Suprapubic skin (tissue), 4 donors: ENCODE measurements around the gene RNASE4. TPM values are rescaled to one million over a fixed set of nuclear protein-coding genes. Genes with fewer than 3 reads are reported as not detected.
"Not testable (repeated sequence)": the region's sequence is repeated elsewhere in the genome, so short reads cannot be mapped to it uniquely, and the experiment has no call there.

Experiments
- DNase-seq, 2 donors: peaks; one replicate each; pipeline ENCODE4 v3.0.0-alpha.2; 2019; ENCODE audit warnings: low spot score in 2 of 2
- H3K27ac ChIP-seq: fragments of 200-600 bp; sonication (generic); one replicate; pipeline ENCODE4 v1.5.1; 2019
- H3K27me3 ChIP-seq: fragments of 200-600 bp; sonication (generic); one replicate; pipeline ENCODE4 v1.5.1; 2019
- H3K36me3 ChIP-seq: fragments of 200-600 bp; sonication (generic); one replicate; pipeline ENCODE4 v1.5.1; 2019
- H3K4me1 ChIP-seq: fragments of 200-600 bp; sonication (generic); one replicate; pipeline ENCODE4 v1.5.1; 2019
- H3K4me3 ChIP-seq: fragments of 200-600 bp; sonication (generic); one replicate; pipeline ENCODE4 v1.5.1; 2019; ENCODE audit warnings: mild to moderate bottlenecking
- H3K9me3 ChIP-seq: fragments of 200-600 bp; sonication (generic); one replicate; pipeline ENCODE4 v1.5.1; 2019
- EP300 ChIP-seq: sonication (generic); formaldehyde crosslinking; IDR thresholded peaks from one replicate; pipeline ENCODE4 v1.6.1; 2017; ENCODE audit warnings: antibody characterized with exemption
- POLR2A ChIP-seq, 2 donors: fragments of 450-650 bp; IDR thresholded peaks; one replicate each; pipeline ENCODE4 v1.6.1; 2017; ENCODE audit warnings: antibody characterized with exemption in 2 of 2, mild to moderate bottlenecking in 2 of 2, moderate library complexity in 2 of 2
- POLR2AphosphoS5 ChIP-seq, 3 donors: sonication (generic); formaldehyde crosslinking; IDR thresholded peaks; one replicate each; pipeline ENCODE4 v1.6.1; 2017; ENCODE audit warnings: antibody characterized with exemption in 3 of 3
- WGBS: methylation state at CpG from one replicate; pipeline ENCODE4 v1.1.5; 2018; 5-methylcytosine and 5-hydroxymethylcytosine counted together
- total RNA-seq, 4 donors: library from RNA; depleted of rRNA; stranded (reverse); fragments of >200 nt; gene quantifications; one replicate each; pipeline ENCODE4 v1.1.0, GENCODE V29; 2016
- TF ChIP-seq, protein P1 (sequence below), 2 donors: fragments of 200-600 bp in 1 of 2; fragments of 450-650 bp in 1 of 2; sonication (generic) in 1 of 2; IDR thresholded peaks; one replicate each; pipeline ENCODE4 v1.5.1; 2016 to 2019; ENCODE audit warnings: antibody characterized with exemption in 2 of 2, mild to moderate bottlenecking in 1 of 2, moderate library complexity in 1 of 2

Gene RNASE4
- total RNA-seq, 4 donors from 2014 or later, result 43.9 to 84.2 (median 66.2) TPM

GRCh38 chr14:20658246-20658645 lies 26.1 kb upstream of the RNASE4 start:
- H3K4me3 ChIP-seq, result no peak overlapping the region
- peaks cover 82% of the 10 kb centered on the region for H3K27me3 ChIP-seq
- no peak for TF ChIP-seq POLR2A (IDR thresholded peaks at IDR 0.05)
- TF ChIP-seq EP300, result no peak
- TF ChIP-seq, protein P1, sequence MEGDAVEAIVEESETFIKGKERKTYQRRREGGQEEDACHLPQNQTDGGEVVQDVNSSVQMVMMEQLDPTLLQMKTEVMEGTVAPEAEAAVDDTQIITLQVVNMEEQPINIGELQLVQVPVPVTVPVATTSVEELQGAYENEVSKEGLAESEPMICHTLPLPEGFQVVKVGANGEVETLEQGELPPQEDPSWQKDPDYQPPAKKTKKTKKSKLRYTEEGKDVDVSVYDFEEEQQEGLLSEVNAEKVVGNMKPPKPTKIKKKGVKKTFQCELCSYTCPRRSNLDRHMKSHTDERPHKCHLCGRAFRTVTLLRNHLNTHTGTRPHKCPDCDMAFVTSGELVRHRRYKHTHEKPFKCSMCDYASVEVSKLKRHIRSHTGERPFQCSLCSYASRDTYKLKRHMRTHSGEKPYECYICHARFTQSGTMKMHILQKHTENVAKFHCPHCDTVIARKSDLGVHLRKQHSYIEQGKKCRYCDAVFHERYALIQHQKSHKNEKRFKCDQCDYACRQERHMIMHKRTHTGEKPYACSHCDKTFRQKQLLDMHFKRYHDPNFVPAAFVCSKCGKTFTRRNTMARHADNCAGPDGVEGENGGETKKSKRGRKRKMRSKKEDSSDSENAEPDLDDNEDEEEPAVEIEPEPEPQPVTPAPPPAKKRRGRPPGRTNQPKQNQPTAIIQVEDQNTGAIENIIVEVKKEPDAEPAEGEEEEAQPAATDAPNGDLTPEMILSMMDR (IDR thresholded peaks at IDR 0.05), result no peak
- no peak for TF ChIP-seq POLR2AphosphoS5 (IDR thresholded peaks at IDR 0.05)
- H3K9me3 ChIP-seq, result no peaks in the 10 kb centered on the region
- no peaks in the 10 kb centered on the region for H3K36me3 ChIP-seq
- WGBS, result 66% methylated on average over 3 of the region's 3 CpGs
- peaks cover 6% of the 10 kb centered on the region for H3K4me1 ChIP-seq
- H3K27ac ChIP-seq, result no peak overlapping the region
- no peak for DNase-seq

DNA sequence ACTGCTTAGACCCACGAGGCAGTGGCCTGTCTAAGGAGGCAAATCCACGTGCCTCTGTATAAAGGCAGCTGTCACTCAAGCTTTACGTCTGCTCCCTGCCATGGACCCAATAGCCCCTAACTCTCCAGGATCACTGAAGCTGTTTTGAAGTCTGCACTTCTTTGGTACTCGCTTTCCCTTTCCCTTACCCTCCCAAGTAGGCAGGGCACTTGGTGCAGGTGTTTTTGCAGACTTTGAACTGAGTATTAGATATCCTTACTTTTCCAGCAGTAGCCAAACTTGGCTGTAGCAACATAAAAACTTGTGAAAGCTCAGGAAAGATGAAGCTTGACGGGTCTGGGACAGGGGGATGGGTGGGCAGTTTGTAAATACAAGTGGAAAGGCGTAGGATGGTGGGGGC lies 25.0 kb upstream of the RNASE4 start:
- H3K4me3 ChIP-seq, result no peak overlapping the region
- no peak for DNase-seq
- 71% methylated on average over 6 of the region's 6 CpGs for WGBS
- H3K4me1 ChIP-seq, result peaks cover 13% of the 10 kb centered on the region
- peaks cover 81% of the 10 kb centered on the region for H3K27me3 ChIP-seq
- TF ChIP-seq, protein P1 (IDR thresholded peaks at IDR 0.05), result no peak
- no peaks in the 10 kb centered on the region for H3K36me3 ChIP-seq
- H3K27ac ChIP-seq, result no peak overlapping the region
- no peaks in the 10 kb centered on the region for H3K9me3 ChIP-seq

- peaks cover 83% of the 10 kb centered on the region for H3K27me3 ChIP-seq
- no peak overlapping the region for H3K4me3 ChIP-seq
- peaks cover 13% of the 10 kb centered on the region for H3K4me1 ChIP-seq
- TF ChIP-seq EP300, result no peak
- TF ChIP-seq, protein P1 (IDR thresholded peaks at IDR 0.05), result no peak
- TF ChIP-seq POLR2AphosphoS5 (IDR thresholded peaks at IDR 0.05), result no peak
- no peak for TF ChIP-seq POLR2A (IDR thresholded peaks at IDR 0.05)
- DNase-seq, result no peak
- no peaks in the 10 kb centered on the region for H3K36me3 ChIP-seq
- 49% methylated on average over 23 of the region's 26 CpGs for WGBS
- no peak overlapping the region for H3K27ac ChIP-seq
- H3K9me3 ChIP-seq, result no peaks in the 10 kb centered on the region
These were observed 24.5 kb upstream of the RNASE4 start for GRCh38 chr14:20659813-20660395.

GRCh38 chr14:20661197-20661596 lies 23.2 kb upstream of the RNASE4 start:
- no peak for TF ChIP-seq POLR2A (IDR thresholded peaks at IDR 0.05)
- TF ChIP-seq, protein P1 (IDR thresholded peaks at IDR 0.05), result no peak
- no peak for TF ChIP-seq POLR2AphosphoS5 (IDR thresholded peaks at IDR 0.05)
- TF ChIP-seq EP300, result no peak
- H3K27me3 ChIP-seq, result peaks cover 77% of the 10 kb centered on the region
- no peak overlapping the region for H3K27ac ChIP-seq
- peaks cover 13% of the 10 kb centered on the region for H3K4me1 ChIP-seq
- no peak for DNase-seq
- 77% methylated on average over 2 of the region's 2 CpGs for WGBS
- no peaks in the 10 kb centered on the region for H3K36me3 ChIP-seq
- no peak overlapping the region for H3K4me3 ChIP-seq
- no peaks in the 10 kb centered on the region for H3K9me3 ChIP-seq

GRCh38 chr14:20662968-20663732 lies 21.2 kb upstream of the RNASE4 start:
- Histone ChIP-seq H3K4me3 (peak overlapping the region; percentile 41), H3K27ac (no peak overlapping the region), H3K9me3 (no peaks in the 10 kb centered on the region), H3K27me3 (peaks cover 57% of the 10 kb centered on the region), H3K4me1 (peaks cover 13% of the 10 kb centered on the region), H3K36me3 (no peaks in the 10 kb centered on the region)
- no peak for DNase-seq
- no peak for TF ChIP-seq EP300
- no peak for TF ChIP-seq POLR2AphosphoS5 (IDR thresholded peaks at IDR 0.05)
- TF ChIP-seq, protein P1 (IDR thresholded peaks at IDR 0.05), result peak in 1 of 2 donors; percentile 39
- WGBS, result 3% methylated on average over 31 of the region's 31 CpGs

GRCh38 chr14:20666400-20666961 lies 17.9 kb upstream of the RNASE4 start:
- H3K9me3 ChIP-seq, H3K4me3 ChIP-seq, DNase-seq, H3K27ac ChIP-seq, H3K36me3 ChIP-seq: not testable (repeated sequence)
- peaks cover 13% of the 10 kb centered on the region for H3K4me1 ChIP-seq
- peaks cover 31% of the 10 kb centered on the region for H3K27me3 ChIP-seq
- 72% methylated on average over 7 of the region's 7 CpGs for WGBS
